ENCODE measurements around the gene ATG4A.

The ATG4A gene, protein sequence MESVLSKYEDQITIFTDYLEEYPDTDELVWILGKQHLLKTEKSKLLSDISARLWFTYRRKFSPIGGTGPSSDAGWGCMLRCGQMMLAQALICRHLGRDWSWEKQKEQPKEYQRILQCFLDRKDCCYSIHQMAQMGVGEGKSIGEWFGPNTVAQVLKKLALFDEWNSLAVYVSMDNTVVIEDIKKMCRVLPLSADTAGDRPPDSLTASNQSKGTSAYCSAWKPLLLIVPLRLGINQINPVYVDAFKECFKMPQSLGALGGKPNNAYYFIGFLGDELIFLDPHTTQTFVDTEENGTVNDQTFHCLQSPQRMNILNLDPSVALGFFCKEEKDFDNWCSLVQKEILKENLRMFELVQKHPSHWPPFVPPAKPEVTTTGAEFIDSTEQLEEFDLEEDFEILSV

DNA sequence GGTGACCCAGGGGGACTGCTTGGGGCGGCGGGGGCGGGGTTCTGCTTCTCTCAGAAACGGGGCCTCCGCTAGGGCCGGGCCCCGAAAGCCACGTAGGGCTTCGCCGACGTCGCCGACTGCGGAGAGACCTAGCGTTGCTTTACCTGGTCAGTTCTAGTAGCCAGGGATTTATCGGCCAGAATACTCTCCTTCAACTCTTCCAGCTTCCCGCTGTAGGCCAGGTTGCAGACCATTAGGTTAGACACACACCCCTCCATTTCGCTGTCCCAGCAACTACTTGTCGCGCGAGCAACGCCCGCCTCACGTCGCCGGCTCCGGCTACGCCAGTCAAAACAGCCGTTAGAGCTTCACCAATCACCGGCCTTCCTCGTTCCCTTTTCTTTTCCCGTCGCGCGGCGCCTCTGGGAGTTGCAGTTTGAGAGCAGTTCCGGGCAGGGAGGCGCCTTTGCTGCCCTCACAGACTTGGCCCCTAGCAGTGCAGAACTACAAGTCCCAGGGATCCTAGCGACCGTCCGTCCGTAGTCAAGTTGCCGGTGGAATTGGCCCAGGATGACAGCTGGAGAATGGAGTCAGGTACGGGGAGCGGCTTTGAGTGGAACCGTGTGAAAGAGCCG lies at the start of gene ATG4A, which contains the start of gene PSMD10:
Gene ATG4A (plus strand): TSS at position 515 of the 614 bp plus-strand sequence. CDS start 49 bp downstream, at position 564.
Gene PSMD10 (minus strand): TSS at position 279 of the 614 bp plus-strand sequence. CDS start 22 bp downstream, at position 257.
- Mint-ChIP-seq H3K27me3 (no peaks in the 10 kb centered on the region), H3K36me3 (peaks cover 0 to 3% of the 10 kb centered on the region in 2 donors), H3K4me3 (no peak within 1 kb of the TSS), H3K9me3 (no peaks in the 10 kb centered on the region), H3K27ac (no peak within 1 kb of the TSS), H3K4me1 (peaks cover 0 to 5% of the 10 kb centered on the region in 2 donors)
- peak; percentile 87 for DNase-seq
- peak; percentile 94 to 95 for ATAC-seq (replicated peaks)

DNA sequence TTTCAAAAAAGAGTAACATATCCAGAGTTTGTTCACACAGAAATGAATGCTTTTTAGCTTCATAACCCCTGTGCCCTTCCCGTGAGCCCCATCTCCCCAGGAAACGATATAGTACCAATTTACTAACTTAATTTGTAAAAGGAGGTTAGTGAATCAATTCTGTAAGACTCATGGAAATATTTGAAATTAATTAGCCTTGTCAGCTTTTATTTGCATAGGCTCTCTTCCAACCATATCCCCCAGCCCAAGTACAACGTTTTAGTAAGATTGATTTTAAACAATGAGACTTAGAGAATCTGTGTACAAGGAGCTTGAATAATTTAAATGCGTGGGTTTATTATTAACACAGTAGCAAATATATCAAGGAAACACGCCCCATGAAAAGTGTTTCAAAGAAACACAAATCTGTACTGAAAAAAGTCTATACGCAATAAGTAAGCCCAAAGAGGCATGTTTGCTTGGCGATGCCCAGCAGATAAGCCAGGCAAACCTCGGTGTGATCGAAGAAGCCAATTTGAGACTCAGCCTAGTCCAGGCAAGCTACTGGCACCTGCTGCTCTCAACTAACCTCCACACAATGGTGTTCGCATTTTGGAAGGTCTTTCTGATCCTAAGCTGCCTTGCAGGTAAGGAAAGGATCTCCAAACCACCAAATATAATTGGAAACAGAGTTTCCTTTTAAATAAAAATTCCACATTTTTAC lies 46.9 kb upstream of the ATG4A start, which contains the start of gene VSIG1:
Gene VSIG1 (plus strand): TSS at position 512 of the 703 bp plus-strand sequence. CDS start 66 bp downstream, at position 578.
- Mint-ChIP-seq H3K4me1 (no peaks in the 10 kb centered on the region), H3K27me3 (peaks cover 0 to 11% of the 10 kb centered on the region in 2 donors), H3K36me3 (no peaks in the 10 kb centered on the region), H3K9me3 (no peaks in the 10 kb centered on the region), H3K27ac (no peak within 1 kb of the TSS), H3K4me3 (no peak within 1 kb of the TSS)
- no peak for DNase-seq
- no peak for ATAC-seq (replicated peaks)

DNA sequence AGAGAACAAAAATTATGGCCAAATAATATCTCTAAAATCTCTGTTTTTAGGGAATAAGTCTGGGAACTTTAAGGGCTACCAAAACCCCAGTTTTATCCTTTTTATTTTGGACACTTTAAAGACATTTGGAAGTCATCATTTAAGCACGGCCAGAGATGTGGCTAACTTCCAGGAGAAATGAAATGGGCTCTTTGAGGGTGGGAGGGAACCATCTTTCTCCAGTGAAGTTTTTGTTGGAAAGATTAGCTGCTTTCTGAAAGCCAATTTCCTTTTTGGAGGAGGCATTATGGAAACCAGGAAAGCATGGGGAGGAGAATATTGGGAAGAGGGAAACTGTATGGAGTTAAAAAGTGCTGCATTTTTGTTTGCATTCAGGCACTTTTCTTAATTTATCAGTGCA lies 41.9 kb upstream of the ATG4A start:
- DNase-seq (no peak), ATAC-seq (replicated peaks) (no peak)
- Mint-ChIP-seq H3K4me3 (no peak overlapping the region), H3K36me3 (no peaks in the 10 kb centered on the region), H3K9me3 (no peaks in the 10 kb centered on the region), H3K4me1 (no peaks in the 10 kb centered on the region), H3K27ac (no peak overlapping the region), H3K27me3 (peaks cover 0 to 13% of the 10 kb centered on the region in 2 donors)

- no peak overlapping the region for H3K27ac Mint-ChIP-seq
- ATAC-seq (replicated peaks), result peak in 1 of 2 donors; percentile 55
- H3K9me3 Mint-ChIP-seq, result no peaks in the 10 kb centered on the region
- DNase-seq, result no peak
- peaks cover 0 to 11% of the 10 kb centered on the region in 2 donors for H3K27me3 Mint-ChIP-seq
- no peak overlapping the region for H3K4me3 Mint-ChIP-seq
- H3K36me3 Mint-ChIP-seq, result no peaks in the 10 kb centered on the region
- no peaks in the 10 kb centered on the region for H3K4me1 Mint-ChIP-seq
Observed at GRCh38 chrX:108053218-108053617, 38.4 kb upstream of the ATG4A start.

DNA sequence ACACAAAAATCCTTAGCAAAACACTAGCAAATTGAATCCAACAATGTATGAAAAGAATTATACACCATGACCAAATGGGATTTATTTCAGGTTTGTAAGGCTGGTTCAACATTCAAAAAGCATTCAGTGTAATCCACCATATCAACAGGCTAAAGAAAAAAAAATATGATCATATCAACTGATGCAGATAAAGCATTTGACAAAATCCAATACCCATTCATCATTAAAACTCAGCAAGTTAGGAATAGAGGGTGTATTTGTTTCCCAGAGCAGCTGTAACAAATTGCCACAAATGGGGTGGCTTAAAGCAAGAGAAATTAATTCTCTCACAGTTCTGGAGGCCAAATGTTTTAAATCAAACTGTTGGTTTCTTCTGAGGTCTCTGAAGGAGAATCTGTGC lies 36.0 kb upstream of the ATG4A start:
- Mint-ChIP-seq H3K9me3 (no peaks in the 10 kb centered on the region), H3K4me3 (no peak overlapping the region), H3K27ac (no peak overlapping the region), H3K36me3 (no peaks in the 10 kb centered on the region), H3K4me1 (no peaks in the 10 kb centered on the region), H3K27me3 (peaks cover 3 to 6% of the 10 kb centered on the region in 2 donors)
- ATAC-seq (replicated peaks) (no peak), DNase-seq (no peak)

- Mint-ChIP-seq H3K36me3 (no peaks in the 10 kb centered on the region), H3K27me3 (peaks cover 6% of the 10 kb centered on the region in 2 donors), H3K4me3 (no peak overlapping the region), H3K27ac (no peak overlapping the region), H3K9me3 (no peaks in the 10 kb centered on the region), H3K4me1 (peaks cover 0 to 2% of the 10 kb centered on the region in 2 donors)
- DNase-seq, result no peak
- ATAC-seq (replicated peaks), result no peak
Observed at GRCh38 chrX:108059801-108060200, 31.8 kb upstream of the ATG4A start.

DNA sequence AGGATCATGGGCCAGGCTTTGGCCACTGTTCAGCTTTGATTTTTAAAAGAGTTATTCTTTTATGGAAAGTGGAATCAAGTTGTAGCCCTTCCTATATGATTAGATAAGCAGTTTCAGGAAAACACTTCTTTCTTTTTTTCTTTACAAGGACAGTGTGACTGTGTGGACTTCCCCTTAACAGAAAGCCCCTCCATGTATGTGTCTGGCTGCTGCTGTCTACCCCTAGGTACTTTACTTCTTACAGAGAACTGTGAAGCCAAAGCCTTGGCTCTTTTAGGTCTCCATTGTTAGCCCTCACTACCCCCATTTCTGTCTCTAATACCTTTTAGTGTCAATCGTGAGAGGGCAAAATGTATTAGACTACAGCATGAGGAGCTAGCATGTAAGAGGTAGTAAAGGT lies 27.6 kb upstream of the ATG4A start:
- H3K27me3 Mint-ChIP-seq, result peaks cover 6% of the 10 kb centered on the region in 2 donors
- H3K4me1 Mint-ChIP-seq, result peaks cover 0 to 2% of the 10 kb centered on the region in 2 donors
- no peaks in the 10 kb centered on the region for H3K9me3 Mint-ChIP-seq
- ATAC-seq (replicated peaks) (peak in 1 of 2 donors; percentile 27), DNase-seq (no peak)
- H3K36me3 Mint-ChIP-seq, result no peaks in the 10 kb centered on the region
- H3K4me3 Mint-ChIP-seq, result no peak overlapping the region
- no peak overlapping the region for H3K27ac Mint-ChIP-seq

GRCh38 chrX:108064613-108065012 lies 27.0 kb upstream of the ATG4A start:
- ATAC-seq (replicated peaks) (no peak), DNase-seq (no peak)
- H3K27me3 Mint-ChIP-seq, result peaks cover 9% of the 10 kb centered on the region in 2 donors
- H3K4me3 Mint-ChIP-seq, result no peak overlapping the region
- H3K9me3 Mint-ChIP-seq, result no peaks in the 10 kb centered on the region
- no peak overlapping the region for H3K27ac Mint-ChIP-seq
- peaks cover 0 to 2% of the 10 kb centered on the region in 2 donors for H3K4me1 Mint-ChIP-seq
- no peaks in the 10 kb centered on the region for H3K36me3 Mint-ChIP-seq

GRCh38 chrX:108068121-108068520 lies 23.5 kb upstream of the ATG4A start:
- Mint-ChIP-seq H3K36me3 (no peaks in the 10 kb centered on the region), H3K27me3 (peaks cover 7 to 8% of the 10 kb centered on the region in 2 donors), H3K9me3 (no peaks in the 10 kb centered on the region), H3K27ac (no peak overlapping the region), H3K4me3 (no peak overlapping the region), H3K4me1 (peaks cover 0 to 2% of the 10 kb centered on the region in 2 donors)
- ATAC-seq (replicated peaks) (no peak), DNase-seq (no peak)

DNA sequence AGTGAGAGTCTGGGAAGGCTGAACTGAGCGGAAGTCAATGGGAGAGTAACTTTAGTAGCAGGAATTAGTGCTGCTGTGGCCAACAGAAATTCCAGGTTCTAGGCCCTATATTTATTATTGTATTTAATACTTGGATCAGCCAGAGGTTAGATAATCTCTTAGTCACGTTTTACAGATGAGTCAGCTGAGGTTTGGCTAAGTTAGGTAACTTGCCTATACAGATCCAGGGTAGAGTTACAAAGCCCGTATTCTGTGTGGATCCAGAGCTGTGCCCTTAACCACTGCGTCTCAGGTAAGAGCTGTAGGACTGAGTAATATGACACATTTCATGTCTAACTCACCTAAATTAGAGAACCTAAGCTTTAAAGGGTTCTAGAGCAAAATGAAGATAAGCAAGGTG lies 20.7 kb upstream of the ATG4A start:
- H3K27me3 Mint-ChIP-seq, result peaks cover 7 to 16% of the 10 kb centered on the region in 2 donors
- no peaks in the 10 kb centered on the region for H3K36me3 Mint-ChIP-seq
- no peak overlapping the region for H3K4me3 Mint-ChIP-seq
- no peaks in the 10 kb centered on the region for H3K4me1 Mint-ChIP-seq
- no peak overlapping the region for H3K27ac Mint-ChIP-seq
- no peak for ATAC-seq (replicated peaks)
- DNase-seq, result no peak
- H3K9me3 Mint-ChIP-seq, result no peaks in the 10 kb centered on the region

GRCh38 chrX:108071578-108071977 lies 20.0 kb upstream of the ATG4A start:
- Mint-ChIP-seq H3K27ac (no peak overlapping the region), H3K9me3 (no peaks in the 10 kb centered on the region)
- DNase-seq, result no peak

GRCh38 chrX:108072746-108073145 lies 18.8 kb upstream of the ATG4A start:
- Mint-ChIP-seq H3K27me3 (peaks cover 7 to 16% of the 10 kb centered on the region in 2 donors), H3K4me1 (no peaks in the 10 kb centered on the region), H3K27ac (no peak overlapping the region), H3K4me3 (no peak overlapping the region), H3K9me3 (no peaks in the 10 kb centered on the region), H3K36me3 (no peaks in the 10 kb centered on the region)
- DNase-seq (no peak), ATAC-seq (replicated peaks) (no peak)

More at GRCh38 chrX:108071578-108071977, 20.0 kb upstream of the ATG4A start:
- H3K4me1 Mint-ChIP-seq, result no peaks in the 10 kb centered on the region
- no peak for ATAC-seq (replicated peaks)
- no peaks in the 10 kb centered on the region for H3K36me3 Mint-ChIP-seq
- no peak overlapping the region for H3K4me3 Mint-ChIP-seq
- peaks cover 7 to 16% of the 10 kb centered on the region in 2 donors for H3K27me3 Mint-ChIP-seq

- Mint-ChIP-seq H3K4me1 (no peaks in the 10 kb centered on the region), H3K27ac (no peak overlapping the region), H3K4me3 (no peak overlapping the region), H3K27me3 (no peaks in the 10 kb centered on the region), H3K9me3 (no peaks in the 10 kb centered on the region), H3K36me3 (no peaks in the 10 kb centered on the region)
- ATAC-seq (replicated peaks) (no peak), DNase-seq (no peak)
Observed at GRCh38 chrX:108081110-108081509, 10.5 kb upstream of the ATG4A start.

DNA sequence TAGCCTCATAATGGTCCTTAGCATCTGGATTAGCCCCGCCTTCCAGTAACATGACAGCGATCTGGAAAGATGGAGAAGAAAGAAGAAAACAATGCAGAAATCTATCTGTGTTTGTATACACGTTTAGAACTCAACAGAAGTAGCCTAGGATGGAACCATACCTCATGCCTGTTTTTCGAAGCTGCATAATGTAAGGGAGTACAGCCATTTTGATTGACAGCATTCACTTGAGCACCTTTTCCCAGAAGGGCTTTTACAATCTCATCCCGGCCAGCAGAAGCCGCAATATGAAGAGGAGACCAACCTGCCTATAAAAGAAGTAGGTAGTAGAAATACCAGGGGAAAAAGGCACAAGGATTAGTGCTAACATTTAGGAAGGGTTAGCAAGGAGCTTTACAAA lies 3.8 kb upstream of the ATG4A start:
- Mint-ChIP-seq H3K27me3 (no peaks in the 10 kb centered on the region), H3K4me1 (no peaks in the 10 kb centered on the region), H3K36me3 (peaks cover 0 to 3% of the 10 kb centered on the region in 2 donors), H3K4me3 (no peak overlapping the region), H3K27ac (no peak overlapping the region), H3K9me3 (no peaks in the 10 kb centered on the region)
- no peak for ATAC-seq (replicated peaks)
- no peak for DNase-seq

Measured in stimulated activated naive B cell treated with anti-CD40 and anti-IgM and Interleukin-4, amounts not matched to agents 10 μg/mL and 1 μg/mL and 100 μg/mL, for 72 hours (primary cell).